8988T (cell line): ENCODE measurements around the gene NDST1.

Experiments used
- DNase-seq: peaks from one replicate; pipeline ENCODE4 v3.0.0; 2011

The NDST1 gene

DNA sequence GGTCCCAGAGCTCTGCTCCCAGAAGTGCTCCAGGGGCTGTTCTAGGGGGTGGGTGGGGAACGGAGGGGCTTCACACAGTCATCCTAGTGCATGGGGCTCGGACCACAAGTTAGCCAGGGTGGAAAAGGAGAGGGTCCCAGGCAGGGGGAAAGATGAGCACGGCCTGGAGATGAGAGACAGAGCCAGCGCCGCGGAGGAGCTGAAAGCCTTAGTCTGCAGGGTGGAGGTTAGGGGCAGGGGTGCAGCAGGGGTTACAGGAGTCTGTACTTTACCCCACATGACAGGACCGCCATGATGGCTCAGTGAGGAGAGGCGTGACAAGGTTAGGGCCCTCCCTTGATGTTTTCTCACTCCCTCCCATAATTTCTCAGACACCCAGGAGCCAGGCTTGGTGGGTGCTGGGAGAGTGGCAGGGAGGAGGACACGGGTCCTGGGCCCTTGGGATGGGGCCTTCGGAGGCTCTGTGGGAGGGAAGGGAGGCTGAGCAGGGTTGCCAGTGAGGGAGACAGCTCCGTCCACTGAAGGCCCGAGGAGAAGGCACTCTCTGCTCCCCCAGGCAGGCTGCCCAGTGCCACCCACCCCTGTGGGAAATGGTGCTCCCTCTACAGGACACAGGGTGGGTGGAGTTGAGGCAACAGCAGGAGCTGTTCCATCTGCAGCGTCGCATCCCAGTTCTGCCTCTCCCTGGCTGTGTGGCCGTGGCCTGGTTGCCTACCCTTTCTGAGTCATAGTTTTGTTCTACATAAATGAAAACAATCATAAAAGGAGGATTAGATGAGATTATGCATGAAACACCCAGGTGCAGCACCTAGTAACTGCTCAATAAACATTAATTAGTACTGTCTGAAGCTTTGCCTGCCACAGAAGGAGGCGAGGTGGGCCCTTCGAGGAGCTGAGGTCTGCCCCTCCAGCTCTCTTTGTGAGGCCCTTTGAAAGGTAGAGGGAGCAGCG is 66.2 kb downstream of the NDST1 start:
- DNase-seq: peak; percentile 52

DNA sequence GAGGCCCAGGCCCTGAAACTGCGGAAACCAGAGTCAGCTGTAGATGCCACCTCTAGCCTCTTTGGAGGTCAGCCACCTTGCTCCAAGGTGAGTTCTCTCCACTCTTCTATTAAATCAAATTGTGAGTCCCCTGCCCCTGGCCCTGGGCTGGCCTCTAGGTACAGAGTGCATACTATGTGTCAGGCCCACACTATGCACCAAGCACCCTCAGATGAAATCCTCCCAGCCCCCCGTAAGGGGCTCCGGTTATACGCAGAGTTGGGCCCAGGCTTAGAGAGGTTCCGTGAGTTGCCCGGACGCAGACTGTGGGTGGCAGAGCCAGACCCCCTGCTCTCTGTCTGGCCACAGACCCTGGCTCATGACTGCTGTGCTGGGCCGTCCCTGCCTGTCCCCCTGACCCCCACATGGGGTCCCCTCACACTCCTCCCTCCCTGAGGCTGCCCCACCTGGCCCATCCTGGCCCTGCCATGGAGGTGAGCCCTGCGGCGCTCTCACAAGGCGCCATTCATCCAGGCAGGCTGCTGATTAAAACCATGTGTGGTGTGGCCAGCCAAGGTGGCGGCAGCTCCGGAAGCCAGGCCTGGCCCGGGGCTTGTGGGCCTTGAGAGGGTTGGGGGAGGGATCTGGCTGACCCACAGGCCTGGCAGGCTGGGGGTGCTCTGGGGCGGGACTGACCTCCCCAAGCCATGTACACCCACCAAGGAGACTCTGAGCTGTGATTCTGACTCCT is 67.1 kb downstream of the NDST1 start:
- DNase-seq: no peak

DNA sequence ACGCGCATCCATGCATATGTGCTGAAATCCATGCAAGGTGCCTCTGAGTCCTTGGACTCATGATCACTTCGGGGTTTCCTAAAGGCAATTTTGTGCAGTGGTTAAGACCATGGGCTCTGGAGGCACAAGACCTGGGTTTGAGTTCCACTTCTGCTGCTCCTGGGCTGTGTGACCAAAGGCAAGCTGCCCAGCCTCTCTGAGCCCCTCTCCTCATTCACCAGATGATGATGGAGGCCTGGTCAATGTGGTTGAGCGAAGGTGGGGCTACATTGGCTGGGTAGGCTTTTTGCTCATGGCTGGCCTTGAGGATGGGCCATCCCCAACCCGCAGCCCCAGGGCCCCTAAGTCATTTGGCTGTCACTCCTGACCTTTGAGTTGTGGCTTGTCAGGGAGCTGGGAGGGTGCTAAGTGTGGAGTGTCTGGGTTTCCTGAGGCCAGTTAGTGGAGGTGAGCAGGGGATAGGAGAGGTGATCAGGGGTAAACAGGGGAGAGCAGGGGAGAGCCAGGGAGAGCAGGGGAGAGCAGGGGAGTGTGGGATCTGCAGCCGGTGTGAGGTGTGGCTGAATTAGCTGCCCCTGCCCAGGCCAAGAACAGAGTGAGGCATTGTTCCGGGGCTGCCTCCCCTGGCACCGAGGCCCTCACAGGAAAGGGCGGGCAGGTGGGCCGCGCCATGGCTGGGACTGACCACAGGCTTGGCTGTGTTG is 68.0 kb downstream of the NDST1 start:
- no peak for DNase-seq

DNA sequence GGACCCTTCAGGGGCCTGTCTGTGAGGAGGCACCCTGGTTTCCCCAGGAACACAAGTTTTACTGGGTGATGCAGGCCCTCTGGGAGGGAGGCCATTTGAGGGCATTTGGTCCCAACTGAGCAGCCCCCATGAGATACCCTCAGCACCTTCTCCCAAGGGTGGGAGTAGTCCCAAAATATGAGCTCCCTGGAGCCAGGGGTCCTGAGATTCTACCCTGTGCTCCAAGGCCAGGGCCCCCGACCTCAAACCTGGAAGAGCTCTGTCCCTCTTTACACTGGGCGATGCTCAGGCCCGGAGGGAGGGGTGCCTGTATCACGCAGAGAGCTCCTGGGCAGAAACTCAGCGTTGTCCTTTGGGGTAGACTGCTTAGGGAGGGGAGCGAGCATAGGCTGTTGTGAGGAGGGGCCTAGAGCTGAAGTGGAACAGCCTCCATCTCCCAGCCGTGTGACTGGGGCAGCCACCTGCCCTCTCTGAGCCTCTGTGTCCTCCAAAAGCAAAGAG is 68.6 kb downstream of the NDST1 start:
- no peak for DNase-seq

DNA sequence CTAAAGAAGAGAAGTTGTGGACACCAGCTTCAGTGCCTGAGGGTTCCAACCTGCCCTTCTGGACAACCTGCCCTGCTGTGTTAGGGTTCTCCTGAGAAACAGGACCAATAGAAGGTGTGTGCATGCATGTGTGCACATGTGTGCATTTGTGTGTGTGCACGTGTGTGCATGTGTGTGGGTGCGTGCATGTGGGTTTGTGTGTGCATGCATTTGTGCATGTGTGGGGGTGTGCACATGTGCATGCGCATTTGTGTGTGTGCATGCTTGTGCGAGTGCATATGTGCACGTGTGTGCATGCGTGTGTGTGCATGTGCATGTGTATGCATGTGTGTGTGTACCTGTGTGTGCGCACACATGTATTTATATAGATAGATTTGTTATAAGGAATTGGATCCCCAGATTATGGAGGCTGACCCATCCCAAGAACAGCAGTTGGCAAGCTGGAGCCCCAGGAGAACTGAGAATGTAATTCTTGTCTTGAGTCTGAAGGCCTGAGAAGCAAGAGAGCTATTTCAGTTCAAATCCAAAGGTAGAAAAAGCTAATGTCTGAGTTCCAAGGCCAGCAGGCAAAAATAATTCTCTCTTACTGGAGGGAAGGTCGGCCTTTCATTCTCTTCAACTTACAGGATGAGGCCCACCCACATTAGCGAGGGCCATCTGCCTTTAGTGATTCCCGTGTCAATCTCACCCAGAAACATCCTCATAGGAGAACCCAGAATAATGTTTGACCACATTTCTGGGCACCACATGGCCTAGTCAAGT is 69.6 kb downstream of the NDST1 start:
- no peak for DNase-seq

DNA sequence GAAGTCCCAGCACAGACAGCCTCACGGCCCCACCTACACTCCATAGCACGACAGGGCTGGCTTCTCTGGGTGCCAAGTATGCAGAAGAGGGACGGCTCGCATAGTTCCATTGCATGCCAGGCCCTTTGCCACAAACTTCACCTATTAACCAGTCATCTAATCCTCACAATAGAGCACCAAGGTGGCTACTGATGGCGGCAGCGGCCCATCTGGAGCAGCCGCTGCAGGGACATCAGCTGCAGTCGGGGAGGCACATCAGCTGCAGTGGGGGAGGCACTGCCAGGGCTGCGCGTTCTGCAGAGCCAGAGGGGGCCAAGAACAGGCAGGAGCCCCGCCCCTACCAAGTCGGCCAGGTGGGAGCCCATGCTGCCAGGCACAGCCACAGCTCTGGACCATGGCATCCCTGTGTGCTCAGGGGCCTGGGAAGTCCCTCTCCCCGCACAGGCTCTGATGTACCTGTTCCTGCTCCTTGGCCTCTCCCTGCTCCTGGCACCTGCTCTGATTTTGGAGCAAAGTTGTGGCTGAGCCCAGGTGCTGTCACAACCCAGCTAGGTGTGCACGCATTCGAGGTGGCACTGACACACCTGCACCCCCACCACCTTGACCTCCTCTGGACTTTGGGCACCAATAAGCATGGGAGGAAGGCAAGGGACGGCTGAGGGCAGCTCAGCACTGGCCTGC is 71.0 kb downstream of the NDST1 start:
- DNase-seq: no peak

DNA sequence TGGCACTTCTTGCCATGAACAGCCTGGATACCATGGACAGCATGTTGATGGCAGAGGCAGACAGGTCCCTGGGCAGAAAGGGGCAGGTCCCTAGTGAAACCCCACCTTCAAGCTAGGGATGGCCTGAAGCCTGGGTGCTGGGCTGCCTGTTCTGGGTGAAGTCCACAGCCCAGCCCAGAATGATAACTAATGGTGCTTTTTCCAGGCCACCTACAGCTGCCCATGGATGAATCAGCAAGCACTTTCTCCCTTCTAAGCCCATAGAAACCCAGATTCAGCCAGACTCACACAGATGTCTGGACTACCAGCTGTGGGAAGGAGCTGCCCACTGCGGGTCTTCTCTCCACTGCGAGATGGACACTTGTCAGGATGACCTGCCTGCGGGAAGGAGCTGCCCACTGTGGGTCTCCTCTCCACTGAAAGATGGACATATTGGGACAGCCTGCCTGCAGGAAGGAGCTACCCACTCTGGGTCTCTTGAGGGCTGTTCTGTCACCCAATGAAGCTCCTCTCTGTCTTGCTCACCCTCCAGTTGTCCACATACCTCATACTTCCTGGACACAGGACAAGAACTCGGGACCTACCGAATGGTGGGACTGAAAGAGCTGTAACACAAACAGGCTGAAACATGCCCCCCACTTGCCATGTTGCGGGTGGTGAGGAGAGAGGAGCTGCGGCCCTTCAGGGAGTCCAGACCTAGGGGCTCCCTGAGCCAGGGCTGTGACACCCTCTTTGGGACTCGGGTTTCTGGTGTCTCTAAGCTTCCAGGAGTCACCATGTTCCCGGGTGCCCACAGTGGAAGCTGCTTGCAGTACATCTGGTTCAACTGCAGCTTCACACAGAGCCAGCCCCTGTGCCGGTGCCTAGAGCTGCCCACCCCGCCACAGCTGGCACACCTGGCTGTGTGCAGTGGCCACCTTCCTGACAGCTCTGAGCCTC is 71.8 kb downstream of the NDST1 start:
- DNase-seq: no peak

DNA sequence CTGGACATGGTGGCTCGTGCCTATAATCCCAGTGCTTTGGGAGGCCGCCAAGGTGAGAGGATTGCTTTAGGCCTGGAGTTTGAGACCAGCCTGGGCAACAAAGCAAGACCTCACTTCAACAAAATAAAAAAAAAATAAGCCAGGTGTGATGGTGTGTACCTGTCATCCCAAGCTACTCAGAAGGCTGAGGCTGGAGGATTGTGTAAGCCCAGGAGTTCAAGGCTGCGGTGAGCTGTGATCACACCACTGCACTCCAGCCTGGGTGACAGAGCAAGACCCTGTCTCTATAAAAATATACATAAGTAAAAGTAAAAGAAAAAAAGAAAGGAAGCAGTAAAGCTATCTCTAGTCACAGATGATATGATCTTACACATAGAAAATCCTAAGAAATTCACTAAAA is 73.0 kb downstream of the NDST1 start:
- DNase-seq: no peak

DNA sequence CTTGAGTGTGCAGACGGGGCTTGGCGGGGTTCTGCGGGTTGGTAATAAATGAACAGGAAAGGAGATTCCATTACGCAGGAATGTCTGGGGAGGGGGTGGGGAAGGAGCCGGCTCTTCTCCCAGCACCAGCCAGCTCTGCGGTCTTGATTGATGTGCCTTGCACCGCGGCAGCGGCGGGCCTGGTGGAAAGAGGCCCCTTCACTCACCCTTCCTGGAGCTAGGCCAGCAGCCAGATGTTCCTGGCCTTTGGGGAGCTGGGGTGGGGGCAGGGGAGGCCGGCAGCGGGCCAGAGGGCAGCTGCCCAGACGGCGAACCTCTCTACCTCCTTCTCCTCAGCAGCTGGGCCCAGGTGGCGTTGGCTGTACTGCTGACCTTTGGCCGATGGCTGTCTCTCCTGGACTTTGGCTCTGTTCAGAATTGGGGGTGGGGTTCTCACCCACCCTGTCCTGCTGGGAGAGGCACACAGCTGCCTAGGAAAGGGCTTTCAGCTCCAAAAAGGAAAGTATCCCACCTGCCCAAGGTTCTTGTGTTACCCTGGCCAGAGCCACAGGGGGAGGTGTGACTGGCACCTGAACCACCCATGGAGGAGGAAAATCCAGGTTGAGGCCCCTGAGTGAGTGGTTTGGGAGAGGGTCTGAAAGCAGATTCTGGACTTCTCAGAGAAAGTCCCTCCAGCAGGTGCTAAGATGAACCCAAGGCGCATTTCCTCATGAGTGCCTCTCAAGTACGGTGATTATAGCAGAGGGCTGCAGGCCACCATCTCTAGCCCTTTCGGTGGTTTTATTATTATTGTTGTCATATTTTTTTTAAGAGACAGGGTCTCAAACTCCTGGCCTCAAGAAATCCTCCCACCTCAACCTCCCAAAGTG is 74.5 kb downstream of the NDST1 start:
- no peak for DNase-seq

DNA sequence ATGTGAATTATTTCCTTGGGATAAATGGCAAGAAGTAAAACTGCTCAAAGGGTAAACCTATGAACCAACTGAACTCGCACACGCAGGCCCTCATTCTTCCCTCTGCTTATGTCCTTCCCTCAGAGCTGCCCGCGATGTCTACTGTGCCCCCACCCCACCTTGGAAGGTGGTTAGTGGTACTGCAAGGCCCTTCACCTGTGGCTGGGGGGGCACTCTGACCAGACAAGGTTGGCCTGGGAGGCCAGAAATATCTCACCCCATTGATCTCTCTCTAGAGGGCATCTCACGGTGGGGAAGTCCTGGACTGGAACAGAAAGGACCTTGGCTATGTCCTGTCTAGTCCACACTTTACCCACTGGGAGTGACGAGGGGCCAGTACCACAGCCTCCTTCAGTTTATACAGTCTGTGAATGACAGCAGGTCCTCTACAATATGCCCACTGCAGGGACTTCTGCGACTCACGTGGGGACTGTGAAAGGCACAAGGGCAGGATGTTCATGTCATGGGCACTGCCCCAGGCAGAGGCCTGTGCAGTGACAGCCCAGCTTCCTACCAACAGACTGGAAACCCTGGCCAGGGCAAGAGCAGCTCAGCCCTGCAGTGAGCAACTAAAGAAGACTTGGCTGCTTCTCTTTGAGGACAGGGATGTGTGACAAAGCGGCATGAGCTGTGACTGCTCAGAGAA is 75.8 kb downstream of the NDST1 start:
- no peak for DNase-seq

DNA sequence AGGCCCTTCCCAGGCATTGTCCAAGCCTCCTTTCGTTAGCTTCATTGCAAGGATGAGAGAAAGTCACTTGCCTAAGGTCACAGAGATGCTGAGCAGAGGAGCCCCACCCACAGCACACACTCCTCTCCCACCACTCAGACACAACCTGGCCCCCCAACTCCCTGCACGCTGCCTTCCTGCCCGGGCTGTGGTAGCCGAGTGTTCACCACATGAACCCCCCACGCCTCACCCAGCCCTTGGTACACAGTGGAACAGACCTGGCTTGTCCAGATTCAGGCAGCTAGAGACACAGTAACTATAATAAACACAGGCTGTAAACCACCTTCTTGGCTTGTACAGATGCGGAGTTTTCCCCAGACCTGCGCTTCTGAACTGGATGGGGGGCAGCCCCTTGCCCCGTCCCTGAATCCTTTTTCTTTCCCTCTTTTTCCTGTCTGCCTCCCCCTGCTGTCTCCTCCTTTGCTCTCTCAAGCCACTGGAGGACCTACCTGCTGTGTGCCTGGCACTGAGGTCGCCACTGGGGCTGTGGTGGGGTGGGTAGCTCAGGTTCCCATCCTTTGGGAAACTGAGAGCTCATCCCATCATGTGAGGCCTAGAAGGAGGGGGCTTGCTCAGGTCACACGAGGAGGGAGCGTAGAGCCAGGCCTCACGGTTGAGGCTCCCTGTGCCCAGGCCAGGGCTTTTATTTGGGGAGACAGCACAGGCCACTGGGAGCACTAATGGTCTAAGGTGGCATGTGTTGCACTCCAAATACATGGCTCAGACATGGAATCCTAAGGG is 76.8 kb downstream of the NDST1 start:
- no peak for DNase-seq

DNA sequence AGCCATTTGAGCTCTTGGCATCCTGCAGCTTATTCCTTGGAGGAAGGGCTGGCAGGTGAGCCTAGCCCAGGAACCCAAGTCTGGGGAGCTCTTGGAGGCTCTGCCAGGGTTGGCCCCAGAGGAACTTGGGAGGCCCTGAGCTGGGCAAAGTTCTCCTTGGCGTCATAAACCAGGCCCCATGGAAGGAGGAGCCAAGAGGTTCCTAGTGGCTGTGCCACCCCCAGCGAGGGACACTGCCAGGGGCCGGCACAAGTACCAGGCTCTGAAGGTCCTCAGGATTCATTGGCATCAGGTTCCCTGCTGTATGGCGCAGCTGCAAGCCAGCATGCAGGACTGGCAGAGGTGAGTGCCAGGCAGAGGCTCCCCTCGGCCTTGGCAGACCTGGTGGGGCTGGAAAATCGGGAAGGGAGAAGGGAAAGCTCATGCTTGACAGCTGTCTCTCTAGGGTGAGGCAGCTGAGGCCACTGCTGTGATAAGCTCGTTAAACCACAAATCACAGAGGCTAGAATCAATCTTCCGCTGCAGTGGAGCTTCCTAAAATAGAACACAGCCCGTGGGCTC is 77.9 kb downstream of the NDST1 start:
- DNase-seq: no peak

DNA sequence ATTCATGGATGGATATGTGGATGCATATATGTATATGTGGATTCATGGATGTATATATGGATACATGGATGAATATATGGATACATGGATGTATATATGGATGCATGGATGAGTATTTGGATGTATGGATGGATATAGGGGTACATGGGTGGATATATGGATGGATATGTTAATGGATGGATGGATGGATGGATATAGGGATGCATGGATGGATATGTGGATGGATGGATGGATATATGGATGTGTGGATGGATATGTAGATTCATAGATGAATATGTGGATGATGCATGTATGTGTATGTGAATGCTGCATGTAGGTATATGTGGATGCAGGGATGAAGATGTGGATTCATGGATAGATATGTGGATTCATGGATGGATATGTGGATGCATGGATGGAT is 79.1 kb downstream of the NDST1 start:
- no peak for DNase-seq

DNA sequence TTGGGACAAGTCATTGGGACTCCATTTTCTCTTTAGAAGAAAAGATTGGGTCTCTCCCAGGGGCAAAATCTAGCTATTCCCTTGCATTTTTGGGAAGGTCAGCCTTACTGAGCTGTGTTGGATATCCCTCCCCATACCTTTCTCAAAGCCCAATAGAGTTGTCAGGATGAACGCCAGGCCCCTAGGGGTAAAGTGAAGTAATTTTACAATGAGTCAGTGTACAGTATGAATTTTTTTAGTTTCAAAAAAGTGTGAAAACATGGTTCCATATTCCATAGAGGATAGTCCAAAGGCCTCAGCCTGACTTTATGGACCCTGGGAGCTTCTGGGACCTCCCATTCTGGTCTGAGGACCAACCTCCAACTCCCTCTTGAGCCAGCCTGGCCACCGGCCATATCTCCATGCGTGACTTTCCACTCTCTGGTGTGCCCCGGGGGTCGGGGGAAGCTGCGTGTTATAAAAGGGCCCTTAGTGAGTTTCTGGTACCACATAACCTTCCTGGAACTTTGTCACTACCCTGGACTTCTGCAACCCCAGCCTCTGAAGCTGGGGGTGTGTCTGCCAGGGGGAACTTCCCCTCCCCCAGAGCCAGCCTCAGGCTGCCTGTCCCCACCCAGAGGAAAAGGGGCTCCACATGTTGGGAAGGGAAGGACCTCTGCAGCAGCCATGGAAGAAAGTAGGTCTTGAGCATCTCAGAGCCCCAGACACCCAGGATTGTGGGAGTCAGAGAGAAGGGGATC is 80.1 kb downstream of the NDST1 start:
- DNase-seq: no peak

DNA sequence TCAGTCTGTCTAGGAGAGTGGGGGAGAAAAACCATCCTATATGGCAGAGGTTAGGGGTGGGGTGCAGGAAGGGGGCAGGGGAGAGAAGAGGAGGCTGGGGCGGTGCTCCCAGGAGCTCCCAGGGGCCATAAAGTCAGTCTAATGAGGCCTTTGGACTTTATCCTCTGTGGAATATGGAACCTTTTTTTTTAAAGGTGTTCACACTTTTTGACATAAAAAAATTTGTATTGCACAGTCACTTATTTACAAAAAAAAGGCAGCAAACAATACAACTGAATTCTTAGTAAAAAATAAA is 80.6 kb downstream of the NDST1 start:
- DNase-seq: no peak

DNA sequence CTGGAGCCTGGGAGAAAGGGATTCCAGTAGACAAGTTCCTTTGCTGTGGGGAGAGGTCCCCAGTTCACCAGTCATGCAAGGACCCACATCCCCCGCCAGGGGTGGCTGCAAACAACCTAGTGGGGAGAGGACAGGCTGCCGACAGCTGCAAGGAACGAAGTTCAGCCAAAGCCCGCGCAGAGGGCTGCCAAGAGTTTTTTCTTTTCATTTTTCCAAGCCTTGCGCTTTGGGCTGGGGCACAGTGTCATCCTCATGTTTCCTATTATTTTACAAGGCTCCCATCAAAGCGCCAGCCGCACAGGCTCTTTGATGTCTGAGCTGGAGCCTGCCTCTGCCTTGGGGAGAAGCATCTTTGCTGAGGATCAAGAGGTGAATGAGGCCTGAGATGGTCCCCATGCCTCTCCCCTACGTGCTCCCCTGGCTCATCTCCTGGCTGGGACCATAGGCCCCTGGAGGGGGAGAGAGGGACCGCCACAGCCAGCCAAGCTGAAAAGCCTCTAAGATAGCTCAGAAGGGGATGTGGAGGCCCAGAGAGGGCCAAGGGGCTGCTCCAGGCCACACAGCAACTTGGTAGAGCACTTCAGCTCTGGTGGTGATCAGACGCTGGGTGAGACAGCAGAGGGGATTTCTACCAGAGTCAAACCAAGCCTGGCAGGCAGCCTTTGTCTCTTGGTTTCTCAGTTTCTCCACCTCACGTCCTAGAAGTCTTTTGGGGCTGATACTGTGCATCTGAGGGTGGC is 82.1 kb downstream of the NDST1 start:
- DNase-seq: no peak
